ENCODE data around the gene LGALS3BP.
"Not testable (repeated sequence)": the region's sequence is repeated elsewhere in the genome, so short reads cannot be mapped to it uniquely, and the experiment has no call there.

DNA sequence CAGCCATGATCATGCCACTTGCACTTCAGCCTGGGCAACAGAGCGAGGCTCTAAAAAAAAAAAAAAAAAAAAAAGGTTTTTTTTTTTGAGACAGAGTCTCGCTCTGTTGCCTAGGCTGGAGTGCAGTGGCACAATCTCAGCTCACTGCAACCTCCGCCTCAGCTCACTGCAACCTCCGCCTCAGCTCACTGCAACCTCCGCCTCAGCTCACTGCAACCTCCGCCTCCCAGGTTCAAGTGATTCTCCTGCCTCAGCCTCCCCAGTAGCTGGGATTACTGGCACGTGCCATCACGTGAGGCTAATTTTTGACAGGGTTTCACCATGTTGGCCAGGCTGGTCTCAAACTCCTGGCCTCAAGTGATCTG is 16.8 kb downstream of the LGALS3BP start:
- not testable (repeated sequence) for TF ChIP-seq POLR2A (IDR thresholded peaks at IDR 0.05)
- TF ChIP-seq, protein P1, sequence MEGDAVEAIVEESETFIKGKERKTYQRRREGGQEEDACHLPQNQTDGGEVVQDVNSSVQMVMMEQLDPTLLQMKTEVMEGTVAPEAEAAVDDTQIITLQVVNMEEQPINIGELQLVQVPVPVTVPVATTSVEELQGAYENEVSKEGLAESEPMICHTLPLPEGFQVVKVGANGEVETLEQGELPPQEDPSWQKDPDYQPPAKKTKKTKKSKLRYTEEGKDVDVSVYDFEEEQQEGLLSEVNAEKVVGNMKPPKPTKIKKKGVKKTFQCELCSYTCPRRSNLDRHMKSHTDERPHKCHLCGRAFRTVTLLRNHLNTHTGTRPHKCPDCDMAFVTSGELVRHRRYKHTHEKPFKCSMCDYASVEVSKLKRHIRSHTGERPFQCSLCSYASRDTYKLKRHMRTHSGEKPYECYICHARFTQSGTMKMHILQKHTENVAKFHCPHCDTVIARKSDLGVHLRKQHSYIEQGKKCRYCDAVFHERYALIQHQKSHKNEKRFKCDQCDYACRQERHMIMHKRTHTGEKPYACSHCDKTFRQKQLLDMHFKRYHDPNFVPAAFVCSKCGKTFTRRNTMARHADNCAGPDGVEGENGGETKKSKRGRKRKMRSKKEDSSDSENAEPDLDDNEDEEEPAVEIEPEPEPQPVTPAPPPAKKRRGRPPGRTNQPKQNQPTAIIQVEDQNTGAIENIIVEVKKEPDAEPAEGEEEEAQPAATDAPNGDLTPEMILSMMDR (IDR thresholded peaks at IDR 0.05), result not testable (repeated sequence)

All from tibial nerve (tissue), 3 donors.